ENCODE data around the gene ACTG1. TPM values are rescaled to one million over a fixed set of nuclear protein-coding genes. Genes with fewer than 3 reads are reported as not detected.

Gene ACTG1
- total RNA-seq, 1 donor from 2014 or later: 1,228 TPM

- Histone ChIP-seq H3K4me2 (no peak overlapping the region), H3K4me3 (no peak overlapping the region), H3F3A (ENCODE audit: low read depth) (no peaks in the 10 kb centered on the region), H3K9me3 (ENCODE audit: low read depth) (no peaks in the 10 kb centered on the region), H3K36me3 (no peaks in the 10 kb centered on the region), H3K27ac (no peak overlapping the region), H2AFZ (replicated peaks) (no peak overlapping the region), H3K27me3 (no peaks in the 10 kb centered on the region), H3K4me1 (no peaks in the 10 kb centered on the region), H4K20me1 (ENCODE audit: low read depth) (no peaks in the 10 kb centered on the region), H3K79me2 (ENCODE audit: low read depth) (no peaks in the 10 kb centered on the region), H3K9ac (no peak overlapping the region)
- H3K4me3 Mint-ChIP-seq: no peak overlapping the region
- peaks cover 6% of the 10 kb centered on the region for H3K4me1 Mint-ChIP-seq
- H3K9me3 Mint-ChIP-seq: no peaks in the 10 kb centered on the region
- no peak for TF ChIP-seq CTCF (IDR thresholded peaks at IDR 0.05)
- TF ChIP-seq EZH2 (IDR thresholded peaks at IDR 0.05): no peak
- no peak for TF ChIP-seq EZH2phosphoT487 (IDR thresholded peaks at IDR 0.05)
- H3K27me3 Mint-ChIP-seq (ENCODE audit: insufficient read depth, low read depth): peaks cover 4% of the 10 kb centered on the region
- peaks cover 11% of the 10 kb centered on the region for H3K36me3 Mint-ChIP-seq
- DNase-seq (ENCODE audit: low spot score): no peak
- no peak overlapping the region for H3K27ac Mint-ChIP-seq
Observed at GRCh38 chr17:81464586-81464985, 48.0 kb downstream of the ACTG1 start.

GRCh38 chr17:81463506-81463905 lies 49.1 kb downstream of the ACTG1 start:
- TF ChIP-seq EZH2 (IDR thresholded peaks at IDR 0.05): no peak
- TF ChIP-seq CTCF (IDR thresholded peaks at IDR 0.05): no peak
- Mint-ChIP-seq H3K36me3 (peaks cover 10% of the 10 kb centered on the region), H3K9me3 (no peaks in the 10 kb centered on the region), H3K4me1 (peaks cover 4% of the 10 kb centered on the region), H3K27me3 (ENCODE audit: insufficient read depth, low read depth) (peaks cover 4% of the 10 kb centered on the region), H3K27ac (no peak overlapping the region), H3K4me3 (no peak overlapping the region)
- Histone ChIP-seq H3K4me2 (no peak overlapping the region), H2AFZ (replicated peaks) (no peak overlapping the region), H4K20me1 (ENCODE audit: low read depth) (no peaks in the 10 kb centered on the region), H3K9ac (no peak overlapping the region), H3K9me3 (ENCODE audit: low read depth) (no peaks in the 10 kb centered on the region), H3K4me3 (no peak overlapping the region), H3K4me1 (no peaks in the 10 kb centered on the region), H3K36me3 (no peaks in the 10 kb centered on the region), H3K27ac (no peak overlapping the region), H3F3A (ENCODE audit: low read depth) (no peaks in the 10 kb centered on the region), H3K27me3 (no peaks in the 10 kb centered on the region), H3K79me2 (ENCODE audit: low read depth) (no peaks in the 10 kb centered on the region)
- no peak for DNase-seq (ENCODE audit: low spot score)

DNA sequence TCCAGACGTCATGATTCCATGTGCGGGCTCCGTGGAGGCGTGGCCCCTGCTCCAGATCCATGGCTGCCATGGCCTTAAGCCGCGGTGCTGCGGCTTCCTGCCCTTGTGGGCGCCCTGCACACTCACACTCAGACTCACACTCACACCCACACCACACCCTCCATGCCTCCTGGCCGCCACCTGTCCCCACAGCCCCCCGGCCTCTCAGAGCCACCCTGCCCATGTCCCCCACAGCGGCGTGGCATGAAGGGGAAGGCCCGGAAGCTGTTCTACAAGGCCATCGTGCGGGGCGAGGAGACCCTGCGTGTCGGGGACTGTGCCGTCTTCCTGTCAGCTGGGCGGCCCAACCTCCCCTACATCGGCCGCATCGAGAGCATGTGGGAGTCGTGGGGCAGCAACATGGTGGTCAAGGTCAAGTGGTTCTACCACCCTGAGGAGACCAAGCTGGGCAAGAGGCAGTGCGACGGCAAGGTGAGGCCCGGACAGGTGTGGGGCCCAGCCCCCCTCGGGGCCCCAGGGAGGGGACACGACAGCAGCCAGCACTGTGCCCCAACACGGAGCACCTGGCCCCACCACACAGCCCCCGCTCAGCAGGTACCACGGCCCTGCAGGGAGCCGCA lies 50.0 kb downstream of the ACTG1 start:
- no peak overlapping the region for H3K27ac Mint-ChIP-seq
- no peak overlapping the region for H3K27ac ChIP-seq
- no peak overlapping the region for H3K4me3 Mint-ChIP-seq
- H2AFZ ChIP-seq (replicated peaks): no peak overlapping the region
- H3K4me1 ChIP-seq: no peaks in the 10 kb centered on the region
- peaks cover 2% of the 10 kb centered on the region for H3K4me1 Mint-ChIP-seq
- no peaks in the 10 kb centered on the region for H4K20me1 ChIP-seq (ENCODE audit: low read depth)
- no peaks in the 10 kb centered on the region for H3F3A ChIP-seq (ENCODE audit: low read depth)
- TF ChIP-seq CTCF (IDR thresholded peaks at IDR 0.05): no peak
- TF ChIP-seq EZH2 (IDR thresholded peaks at IDR 0.05): no peak
- no peak for TF ChIP-seq EZH2phosphoT487 (IDR thresholded peaks at IDR 0.05)
- DNase-seq (ENCODE audit: low spot score): no peak
- H3K36me3 Mint-ChIP-seq: peaks cover 9% of the 10 kb centered on the region
- H3K4me3 ChIP-seq: no peak overlapping the region
- no peak overlapping the region for H3K4me2 ChIP-seq
- peaks cover 4% of the 10 kb centered on the region for H3K27me3 Mint-ChIP-seq (ENCODE audit: insufficient read depth, low read depth)
- no peaks in the 10 kb centered on the region for H3K9me3 ChIP-seq (ENCODE audit: low read depth)
- H3K27me3 ChIP-seq: no peaks in the 10 kb centered on the region
- no peak overlapping the region for H3K9ac ChIP-seq
- no peaks in the 10 kb centered on the region for H3K36me3 ChIP-seq
- no peaks in the 10 kb centered on the region for H3K79me2 ChIP-seq (ENCODE audit: low read depth)
- no peaks in the 10 kb centered on the region for H3K9me3 Mint-ChIP-seq
